HEK293 (cell line): ENCODE measurements around the gene DDX10.

Experiments used
- CTCF ChIA-PET: fragments of 350-600 bp; formaldehyde crosslinking; extraction: SDS; loops from one replicate; lab custom pipeline; 2021; ENCODE audit warnings: antibody characterized with exemption; lab: Yijun Ruan, JAX
- POLR2A ChIA-PET: fragments of 300-600 bp; formaldehyde crosslinking; extraction: SDS; loops from one replicate; lab custom pipeline; 2020; ENCODE audit warnings: antibody characterized with exemption, inconsistent platforms; lab: Yijun Ruan, JAX
- H3K27ac ChIP-seq: fragments of 200-500 bp; sonication (Bioruptor generic); 2 replicates; pipeline ENCODE4 v1.5.1; 2014; ENCODE audit warnings: low read depth, low read length, control low read depth, inconsistent platforms; ENCODE audit errors: extremely low read depth
- H3K36me3 ChIP-seq, 2 experiments: fragments of 200-500 bp in 1 of 2; sonication (Bioruptor generic) in 1 of 2; 1 replicate in 1 of 2; 2 replicates in 1 of 2; pipeline ENCODE4 v1.5.1; 2014 to 2017; ENCODE audit warnings: inconsistent platforms in 2 of 2, low read length in 2 of 2; ENCODE audit not compliant: control insufficient read depth in 2 of 2, insufficient read depth in 1 of 2
- H3K4me1 ChIP-seq: fragments of 200-500 bp; sonication (Bioruptor generic); 2 replicates; pipeline ENCODE4 v1.5.1; 2014; ENCODE audit warnings: mild to moderate bottlenecking, low read length, inconsistent platforms; ENCODE audit not compliant: control insufficient read depth, insufficient read depth
- H3K4me3 ChIP-seq: 2 replicates; pipeline ENCODE4 v1.5.1; 2011; ENCODE audit warnings: low read depth, mild to moderate bottlenecking, control low read depth, low read length, moderate library complexity
- H3K9me3 ChIP-seq: fragments of 200-500 bp; sonication (Bioruptor generic); 2 replicates; pipeline ENCODE4 v1.5.1; 2014; ENCODE audit warnings: low read depth, low read length, inconsistent platforms; ENCODE audit not compliant: control insufficient read depth, insufficient read depth
- GLI4 ChIP-seq: fragments of 450-650 bp; formaldehyde crosslinking; IDR thresholded peaks from 2 replicates; pipeline ENCODE4 v1.5.1; 2016; ENCODE audit warnings: missing biosample characterization, missing genetic modification characterization
- KLF8 ChIP-seq: fragments of 450-650 bp; formaldehyde crosslinking; IDR thresholded peaks from 2 replicates; pipeline ENCODE4 v1.5.1; 2016; ENCODE audit warnings: missing biosample characterization, missing genetic modification characterization
- KLF9 ChIP-seq: fragments of 450-650 bp; formaldehyde crosslinking; IDR thresholded peaks from 2 replicates; pipeline ENCODE4 v1.5.1; 2016; ENCODE audit warnings: missing biosample characterization, missing genetic modification characterization, low read depth
- MYNN ChIP-seq: fragments of 450-650 bp; formaldehyde crosslinking; IDR thresholded peaks from 2 replicates; pipeline ENCODE4 v1.5.1; 2016; ENCODE audit warnings: missing biosample characterization, missing genetic modification characterization, borderline replicate concordance
- PRDM4 ChIP-seq: fragments of 450-650 bp; formaldehyde crosslinking; IDR thresholded peaks from 2 replicates; pipeline ENCODE4 v1.5.1; 2017; ENCODE audit warnings: missing biosample characterization, missing genetic modification characterization
- SALL2 ChIP-seq: fragments of 450-650 bp; formaldehyde crosslinking; IDR thresholded peaks from 2 replicates; pipeline ENCODE4 v1.5.0; 2017; ENCODE audit warnings: missing biosample characterization, mild to moderate bottlenecking, missing genetic modification characterization, borderline replicate concordance
- SCRT1 ChIP-seq: fragments of 450-650 bp; formaldehyde crosslinking; IDR thresholded peaks from 2 replicates; pipeline ENCODE4 v1.5.1; 2016; ENCODE audit warnings: missing biosample characterization, missing genetic modification characterization, borderline replicate concordance
- ZBTB10 ChIP-seq: fragments of 450-650 bp; formaldehyde crosslinking; IDR thresholded peaks from 2 replicates; pipeline ENCODE4 v1.5.1; 2016; ENCODE audit warnings: missing biosample characterization, missing genetic modification characterization
- ZFHX2 ChIP-seq: fragments of 450-650 bp; formaldehyde crosslinking; conservative IDR thresholded peaks from 2 replicates; pipeline ENCODE4 v1.5.1; 2016; ENCODE audit warnings: missing biosample characterization, missing genetic modification characterization
- ZNF2 ChIP-seq: fragments of 450-650 bp; formaldehyde crosslinking; IDR thresholded peaks from 2 replicates; pipeline ENCODE4 v1.5.1; 2016; ENCODE audit warnings: missing biosample characterization, missing genetic modification characterization
- ZNF211 ChIP-seq: fragments of 450-650 bp; formaldehyde crosslinking; IDR thresholded peaks from 2 replicates; pipeline ENCODE4 v1.5.1; 2016; ENCODE audit warnings: low read depth, missing biosample characterization, missing genetic modification characterization
- ZNF221 ChIP-seq: fragments of 450-650 bp; formaldehyde crosslinking; IDR thresholded peaks from 2 replicates; pipeline ENCODE4 v1.5.1; 2017; ENCODE audit warnings: missing biosample characterization, missing genetic modification characterization, borderline replicate concordance
- ZNF223 ChIP-seq: fragments of 450-650 bp; formaldehyde crosslinking; IDR thresholded peaks from 2 replicates; pipeline ENCODE4 v1.5.1; 2016; ENCODE audit warnings: missing biosample characterization, missing genetic modification characterization
- ZNF292 ChIP-seq: fragments of 450-650 bp; formaldehyde crosslinking; IDR thresholded peaks from 2 replicates; pipeline ENCODE4 v1.5.1; 2016; ENCODE audit warnings: low read depth, missing biosample characterization, missing genetic modification characterization, borderline replicate concordance
- ZNF324 ChIP-seq: fragments of 450-650 bp; formaldehyde crosslinking; IDR thresholded peaks from 2 replicates; pipeline ENCODE4 v1.5.1; 2016; ENCODE audit warnings: missing biosample characterization, missing genetic modification characterization
- ZNF37A ChIP-seq: fragments of 450-650 bp; IDR thresholded peaks from 2 replicates; pipeline ENCODE4 v1.5.1; 2018; ENCODE audit warnings: missing biosample characterization, missing genetic modification characterization
- ZNF473 ChIP-seq: fragments of 450-650 bp; formaldehyde crosslinking; IDR thresholded peaks from 2 replicates; pipeline ENCODE4 v1.5.1; 2017; ENCODE audit warnings: missing biosample characterization, missing genetic modification characterization
- ZNF518A ChIP-seq: fragments of 450-650 bp; formaldehyde crosslinking; conservative IDR thresholded peaks from 2 replicates; pipeline ENCODE4 v1.5.1; 2016; ENCODE audit warnings: low read depth, missing biosample characterization, missing genetic modification characterization
- ZNF530 ChIP-seq: fragments of 450-650 bp; formaldehyde crosslinking; IDR thresholded peaks from 2 replicates; pipeline ENCODE4 v1.5.1; 2016; ENCODE audit warnings: low read depth, missing biosample characterization, missing genetic modification characterization
- ZNF660 ChIP-seq: fragments of 450-650 bp; IDR thresholded peaks from 2 replicates; pipeline ENCODE4 v1.5.1; 2018; ENCODE audit warnings: missing biosample characterization, mild to moderate bottlenecking, missing genetic modification characterization
- ZNF664 ChIP-seq: fragments of 450-650 bp; formaldehyde crosslinking; IDR thresholded peaks from 2 replicates; pipeline ENCODE4 v1.5.1; 2016; ENCODE audit warnings: missing biosample characterization, missing genetic modification characterization
- ZNF704 ChIP-seq: fragments of 450-650 bp; formaldehyde crosslinking; IDR thresholded peaks from 2 replicates; pipeline ENCODE4 v1.5.1; 2016; ENCODE audit warnings: missing biosample characterization, missing genetic modification characterization
- ZNF76 ChIP-seq: fragments of 450-650 bp; formaldehyde crosslinking; IDR thresholded peaks from 2 replicates; pipeline ENCODE4; 2016; ENCODE audit warnings: low read depth, missing biosample characterization, missing genetic modification characterization, borderline replicate concordance
- ZNF785 ChIP-seq: fragments of 450-650 bp; formaldehyde crosslinking; IDR thresholded peaks from 2 replicates; pipeline ENCODE4 v1.5.1; 2016; ENCODE audit warnings: missing biosample characterization, missing genetic modification characterization
- ZNF837 ChIP-seq: fragments of 450-650 bp; formaldehyde crosslinking; IDR thresholded peaks from 2 replicates; pipeline ENCODE4 v1.5.1; 2016; ENCODE audit warnings: missing biosample characterization, missing genetic modification characterization
- ZSCAN16 ChIP-seq: fragments of 450-650 bp; formaldehyde crosslinking; IDR thresholded peaks from 2 replicates; pipeline ENCODE4 v1.5.1; 2016; ENCODE audit warnings: missing biosample characterization, missing genetic modification characterization

Gene DDX10

GRCh38 chr11:108636222-108636621 lies 28.6 kb upstream of the DDX10 start:
- TF ChIP-seq SALL2 (tag by site-specific recombination) (no peak), ZNF211 (tag by site-specific recombination) (no peak), GLI4 (no peak), ZNF518A (tag by site-specific recombination) (no peak), ZNF785 (tag by site-specific recombination) (no peak), ZNF660 (tag by site-specific recombination) (no peak), KLF9 (tag by site-specific recombination) (no peak), ZNF223 (tag by site-specific recombination) (no peak), ZSCAN16 (tag by site-specific recombination) (no peak), ZNF473 (tag by site-specific recombination) (no peak), ZFHX2 (no peak)
- H3K27ac ChIP-seq, result no peak overlapping the region
- CTCF ChIA-PET, result no interaction called here

GRCh38 chr11:108639146-108639545 lies 25.7 kb upstream of the DDX10 start:
- ChIA-PET CTCF (interaction anchor here (0.6 to 1.1 kb wide), 4 partner anchors 9 to 219 kb away, joined by 3 to 5 read pairs (median 3); no protein-coding TSS in a partner anchor), POLR2A (no interaction called here)
- Histone ChIP-seq H3K27ac (no peak overlapping the region), H3K4me1 (no peaks in the 10 kb centered on the region), H3K4me3 (no peak overlapping the region), H3K9me3 (no peaks in the 10 kb centered on the region), H3K36me3 (no peaks in the 10 kb centered on the region)
- no peak for TF ChIP-seq ZNF76 (tag by site-specific recombination)
- TF ChIP-seq MYNN (tag by site-specific recombination), result no peak
- no peak for TF ChIP-seq ZNF292 (tag by site-specific recombination)
- TF ChIP-seq ZNF530 (tag by site-specific recombination), result no peak
- TF ChIP-seq PRDM4 (tag by site-specific recombination), result no peak
- no peak for TF ChIP-seq ZBTB10
- TF ChIP-seq ZNF704, result no peak
- TF ChIP-seq SCRT1, result no peak
- TF ChIP-seq KLF8, result no peak
- no peak for TF ChIP-seq ZNF2 (tag by site-specific recombination)
- no peak for TF ChIP-seq ZNF324
- no peak for TF ChIP-seq ZNF37A (tag by site-specific recombination)
- TF ChIP-seq ZNF664 (tag by site-specific recombination), result no peak
- no peak for TF ChIP-seq ZNF837 (tag by site-specific recombination)
- TF ChIP-seq ZNF221, result no peak

More at GRCh38 chr11:108636222-108636621, 28.6 kb upstream of the DDX10 start:
- H3K36me3 ChIP-seq, result no peaks in the 10 kb centered on the region
- no peaks in the 10 kb centered on the region for H3K9me3 ChIP-seq
- no peak overlapping the region for H3K4me3 ChIP-seq
- POLR2A ChIA-PET, result no interaction called here
- H3K4me1 ChIP-seq, result no peaks in the 10 kb centered on the region
